ENCODE data around the gene TECPR2.

DNA sequence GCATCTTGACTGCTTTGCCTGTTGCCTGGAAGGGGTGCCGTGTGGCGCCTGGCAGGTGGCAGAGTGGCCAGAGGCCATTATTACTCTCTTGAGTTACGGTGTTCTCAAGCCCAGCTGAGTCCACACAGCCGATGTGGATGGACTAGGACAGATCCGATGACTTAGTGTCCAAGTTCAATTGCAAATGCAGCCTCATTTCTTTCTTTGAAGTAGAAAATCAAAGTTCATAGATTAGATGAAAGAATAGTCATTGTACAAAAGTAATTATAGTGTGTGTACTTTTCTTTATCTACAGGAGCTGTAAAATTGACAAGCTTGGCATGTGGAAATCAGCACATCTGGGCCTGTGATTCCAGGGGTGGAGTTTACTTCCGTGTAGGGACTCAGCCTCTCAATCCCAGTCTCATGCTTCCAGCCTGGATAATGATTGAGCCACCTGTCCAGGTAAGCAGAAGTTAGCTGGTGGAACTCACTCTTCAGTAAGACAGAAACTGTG, 102.2 kb downstream of the TECPR2 start:
- TF ChIP-seq, protein P1, sequence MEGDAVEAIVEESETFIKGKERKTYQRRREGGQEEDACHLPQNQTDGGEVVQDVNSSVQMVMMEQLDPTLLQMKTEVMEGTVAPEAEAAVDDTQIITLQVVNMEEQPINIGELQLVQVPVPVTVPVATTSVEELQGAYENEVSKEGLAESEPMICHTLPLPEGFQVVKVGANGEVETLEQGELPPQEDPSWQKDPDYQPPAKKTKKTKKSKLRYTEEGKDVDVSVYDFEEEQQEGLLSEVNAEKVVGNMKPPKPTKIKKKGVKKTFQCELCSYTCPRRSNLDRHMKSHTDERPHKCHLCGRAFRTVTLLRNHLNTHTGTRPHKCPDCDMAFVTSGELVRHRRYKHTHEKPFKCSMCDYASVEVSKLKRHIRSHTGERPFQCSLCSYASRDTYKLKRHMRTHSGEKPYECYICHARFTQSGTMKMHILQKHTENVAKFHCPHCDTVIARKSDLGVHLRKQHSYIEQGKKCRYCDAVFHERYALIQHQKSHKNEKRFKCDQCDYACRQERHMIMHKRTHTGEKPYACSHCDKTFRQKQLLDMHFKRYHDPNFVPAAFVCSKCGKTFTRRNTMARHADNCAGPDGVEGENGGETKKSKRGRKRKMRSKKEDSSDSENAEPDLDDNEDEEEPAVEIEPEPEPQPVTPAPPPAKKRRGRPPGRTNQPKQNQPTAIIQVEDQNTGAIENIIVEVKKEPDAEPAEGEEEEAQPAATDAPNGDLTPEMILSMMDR (IDR thresholded peaks at IDR 0.05 in 8 of 11, conservative IDR thresholded peaks at IDR 0.05 in 3 of 11), result no peak
- no peak for TF ChIP-seq POLR2AphosphoS5 (IDR thresholded peaks at IDR 0.05)

Measured in spleen (tissue), 7 donors.